H9 (cell line): ENCODE results near the gene TACC2. TPM values are rescaled to one million over a fixed set of nuclear protein-coding genes. Genes with fewer than 3 reads are reported as not detected.

Experiments used
- DNase-seq: peaks from one replicate; pipeline ENCODE4 v3.0.0-alpha.2; 2017
- H2AFZ ChIP-seq: one replicate; pipeline ENCODE4 v1.6.1; 2013; ENCODE audit warnings: mild to moderate bottlenecking, low read length, control low read depth, moderate library complexity
- H2AK5ac ChIP-seq: 2 replicates; pipeline ENCODE4 v1.6.1; 2013; ENCODE audit warnings: low read length, control low read depth, mixed read lengths; ENCODE audit not compliant: insufficient read length
- H2BK120ac ChIP-seq: one replicate; pipeline ENCODE4 v1.6.1; 2013; ENCODE audit warnings: low read depth, mild to moderate bottlenecking, low read length, control low read depth, inconsistent platforms; ENCODE audit not compliant: poor library complexity, severe bottlenecking
- H2BK12ac ChIP-seq: 2 replicates; pipeline ENCODE4 v1.6.1; 2013; ENCODE audit warnings: low read length, control low read depth, mixed read lengths, low read depth; ENCODE audit not compliant: insufficient read length
- H2BK15ac ChIP-seq: 2 replicates; pipeline ENCODE4 v1.6.1; 2013; ENCODE audit warnings: low read depth, low read length, control low read depth
- H2BK20ac ChIP-seq: one replicate; pipeline ENCODE4 v1.6.1; 2013; ENCODE audit warnings: low read depth, mild to moderate bottlenecking, low read length, control low read depth, inconsistent platforms; ENCODE audit not compliant: poor library complexity, severe bottlenecking
- H2BK5ac ChIP-seq: 2 replicates; pipeline ENCODE4 v1.6.1; 2013; ENCODE audit warnings: low read length, control low read depth, mixed read lengths; ENCODE audit not compliant: insufficient read length
- H3K14ac ChIP-seq: 2 replicates; pipeline ENCODE4 v1.6.1; 2013; ENCODE audit warnings: low read length, control low read depth; ENCODE audit not compliant: insufficient read depth
- H3K18ac ChIP-seq: 2 replicates; pipeline ENCODE4 v1.6.1; 2013; ENCODE audit warnings: low read depth, mild to moderate bottlenecking, mixed read lengths, low read length, control low read depth; ENCODE audit not compliant: insufficient read length
- H3K23ac ChIP-seq: 2 replicates; pipeline ENCODE4 v1.6.1; 2013; ENCODE audit warnings: low read length, control low read depth, mixed read lengths, low read depth; ENCODE audit not compliant: insufficient read length
- H3K23me2 ChIP-seq: 2 replicates; pipeline ENCODE4 v1.6.1; 2013; ENCODE audit warnings: low read depth, mild to moderate bottlenecking, mixed read lengths, low read length, control low read depth; ENCODE audit not compliant: insufficient read length, poor library complexity, severe bottlenecking
- H3K27ac ChIP-seq: 2 replicates; pipeline ENCODE4 v1.5.1; 2013; ENCODE audit warnings: low read length, control low read depth, mixed read lengths, low read depth; ENCODE audit not compliant: insufficient read length
- H3K27me3 ChIP-seq: 2 replicates; pipeline ENCODE4 v1.6.1; 2013; ENCODE audit warnings: low read length, control low read depth, inconsistent platforms; ENCODE audit not compliant: insufficient read depth
- H3K4ac ChIP-seq: 2 replicates; pipeline ENCODE4 v1.6.1; 2013; ENCODE audit warnings: low read depth, mild to moderate bottlenecking, control low read depth, inconsistent platforms, low read length, moderate library complexity
- H3K4me1 ChIP-seq: 2 replicates; pipeline ENCODE4 v1.6.1; 2013; ENCODE audit warnings: low read length, control low read depth, inconsistent platforms; ENCODE audit not compliant: insufficient read depth
- H3K4me2 ChIP-seq: 2 replicates; pipeline ENCODE4 v1.6.1; 2013; ENCODE audit warnings: low read length, control low read depth, mixed read lengths; ENCODE audit not compliant: insufficient read length, insufficient read depth
- H3K56ac ChIP-seq: 2 replicates; pipeline ENCODE4 v1.6.1; 2013; ENCODE audit warnings: low read depth, mild to moderate bottlenecking, mixed read lengths, low read length, control low read depth; ENCODE audit not compliant: insufficient read length
- H3K79me1 ChIP-seq: 2 replicates; pipeline ENCODE4 v1.6.1; 2013; ENCODE audit warnings: low read depth, mild to moderate bottlenecking, moderate library complexity, low read length, control low read depth, inconsistent platforms; ENCODE audit not compliant: insufficient read depth, poor library complexity, severe bottlenecking
- H3K79me2 ChIP-seq: 2 replicates; pipeline ENCODE4 v1.6.1; 2013; ENCODE audit warnings: low read length, control low read depth, inconsistent platforms; ENCODE audit not compliant: insufficient read depth
- H3K9ac ChIP-seq: 2 replicates; pipeline ENCODE4 v1.6.1; 2013; ENCODE audit warnings: low read length, control low read depth, mixed read lengths; ENCODE audit not compliant: insufficient read length; ENCODE audit errors: extremely low read depth
- H3K9me3 ChIP-seq: one replicate; pipeline ENCODE4 v1.6.1; 2013; ENCODE audit warnings: low read depth, low read length, inconsistent platforms; ENCODE audit not compliant: control insufficient read depth
- H3T11ph ChIP-seq: one replicate; pipeline ENCODE4 v1.6.1; 2013; ENCODE audit warnings: mild to moderate bottlenecking, low read length, control low read depth, inconsistent platforms
- H4K20me1 ChIP-seq: one replicate; pipeline ENCODE4 v1.6.1; 2013; ENCODE audit not compliant: control insufficient read depth, insufficient read length, insufficient read depth
- H4K5ac ChIP-seq: 2 replicates; pipeline ENCODE4 v1.6.1; 2013; ENCODE audit warnings: low read depth, mild to moderate bottlenecking, mixed read lengths, low read length, control low read depth; ENCODE audit not compliant: insufficient read length
- H4K8ac ChIP-seq: replicated peaks from 2 replicates; pipeline ENCODE4 v1.6.1; 2013; ENCODE audit warnings: low read length, control low read depth, mixed read lengths, low read depth; ENCODE audit not compliant: insufficient read length
- H4K91ac ChIP-seq: 2 replicates; pipeline ENCODE4 v1.6.1; 2013; ENCODE audit warnings: low read depth, mild to moderate bottlenecking, moderate library complexity, mixed read lengths, low read length, control low read depth; ENCODE audit not compliant: insufficient read length
- H3K27ac Mint-ChIP-seq, 3 experiments: 2 replicates in 2 of 3; 3 replicates in 1 of 3; pipeline ENCODE4 v1.8.0; 2020 to 2021; ENCODE audit warnings: mixed read lengths in 3 of 3, mild to moderate bottlenecking in 1 of 3, moderate library complexity in 1 of 3
- H3K27me3 Mint-ChIP-seq: 2 replicates; pipeline ENCODE4 v1.8.0; 2021; ENCODE audit warnings: low read depth, mild to moderate bottlenecking, moderate library complexity, mixed read lengths
- H3K36me3 Mint-ChIP-seq, 3 experiments: 2 replicates in 2 of 3; 3 replicates in 1 of 3; pipeline ENCODE4 v1.8.0; 2020 to 2021; ENCODE audit warnings: low read depth in 3 of 3, mixed read lengths in 3 of 3; ENCODE audit not compliant: insufficient read depth in 1 of 3
- H3K4me1 Mint-ChIP-seq, 2 experiments: 2 replicates each; pipeline ENCODE4 v1.8.0; 2020; ENCODE audit warnings: mixed read lengths in 2 of 2
- H3K4me3 Mint-ChIP-seq, 2 experiments: 2 replicates in 1 of 2; 3 replicates in 1 of 2; pipeline ENCODE4 v1.8.0; 2020 to 2021; ENCODE audit warnings: mild to moderate bottlenecking in 2 of 2, mixed read lengths in 2 of 2, moderate library complexity in 1 of 2
- H3K9me3 Mint-ChIP-seq, 2 experiments: 2 replicates in 1 of 2; 3 replicates in 1 of 2; pipeline ENCODE4 v1.8.0; 2020; ENCODE audit warnings: mild to moderate bottlenecking in 2 of 2, mixed read lengths in 2 of 2, moderate library complexity in 1 of 2
- CTCF ChIP-seq: fragments of 200-600 bp; sonication (generic); conservative IDR thresholded peaks from 3 replicates; pipeline ENCODE4 v1.8.0; 2021; ENCODE audit warnings: antibody characterized with exemption, mild to moderate bottlenecking
- WGBS: extraction: QIAGEN DNeasy Blood & Tissue Kit; methylation state at CpG from one replicate; pipeline ENCODE4 v1.1.7; 2013; ENCODE audit warnings: missing lambda C conversion rate, low lambda C conversion rate, mixed read lengths; ENCODE audit not compliant: insufficient read length; ENCODE audit errors: extremely low coverage; 5-methylcytosine and 5-hydroxymethylcytosine counted together
- total RNA-seq: library from RNA; stranded (reverse); gene quantifications from 2 replicates; pipeline ENCODE4 v1.2.1, GENCODE V29; 2021

TACC2 gene
- total RNA-seq, 1 experiment from 2014 or later = 58.1 TPM

- Histone ChIP-seq H4K5ac (no peak overlapping the region), H4K8ac (no peak overlapping the region), H3K9me3 (no peaks in the 10 kb centered on the region), H2BK120ac (no peak overlapping the region), H4K20me1 (no peaks in the 10 kb centered on the region), H3T11ph (no peak overlapping the region), H3K79me1 (no peaks in the 10 kb centered on the region), H3K79me2 (no peaks in the 10 kb centered on the region), H4K91ac (no peak overlapping the region), H3K14ac (no peak overlapping the region), H3K27ac (no peak overlapping the region), H2AK5ac (no peak overlapping the region), H3K4me1 (no peaks in the 10 kb centered on the region), H2BK5ac (no peak overlapping the region), H2BK12ac (no peak overlapping the region), H3K18ac (no peak overlapping the region), H3K4ac (no peak overlapping the region), H3K4me2 (no peak overlapping the region), H3K23me2 (no peaks in the 10 kb centered on the region), H2AFZ (no peak overlapping the region), H3K23ac (no peak overlapping the region), H3K56ac (no peak overlapping the region), H3K27me3 (no peaks in the 10 kb centered on the region), H2BK20ac (no peak overlapping the region), H2BK15ac (no peak overlapping the region), H3K9ac (no peak overlapping the region)
- Mint-ChIP-seq H3K27me3 (no peaks in the 10 kb centered on the region), H3K27ac (no peak overlapping the region), H3K36me3 (peaks cover 0 to 7% (median 4%) of the 10 kb centered on the region in 3 experiments; a peak in 1 of 7 replicates), H3K9me3 (no peaks in the 10 kb centered on the region), H3K4me1 (peaks cover 10 to 11% of the 10 kb centered on the region in 2 experiments), H3K4me3 (no peak overlapping the region)
- TF ChIP-seq CTCF = no peak
- no peak for DNase-seq
- no CpG with 5 or more reads among the region's 2 CpGs for WGBS
Measured at GRCh38 chr10:121949049-121949448, 39.9 kb upstream of the TACC2 start.
